Endometrial microvascular endothelial cells (primary cell): ENCODE results near the gene SLC38A5. TPM values are rescaled to one million over a fixed set of nuclear protein-coding genes. Genes with fewer than 3 reads are reported as not detected.
"Not testable (repeated sequence)": the region's sequence is repeated elsewhere in the genome, so short reads cannot be mapped to it uniquely, and the experiment has no call there.

Experiments used
- in situ Hi-C: cut with HindIII; loops from 2 replicates; pipeline ENCODE4 v1.10.0; 2017; ENCODE audit warnings: low sequenced_read_pairs, low pct_unique_long_range_greater_than_20kb; ENCODE audit errors: inconsistent ontology term
- total RNA-seq: library from RNA; depleted of rRNA; stranded (reverse); fragments of >200 nt; gene quantifications from one replicate; pipeline ENCODE4 v1.2.3, GENCODE V29; 2015; ENCODE audit errors: inconsistent ontology term

Gene SLC38A5
- total RNA-seq, result 39.5 TPM

DNA sequence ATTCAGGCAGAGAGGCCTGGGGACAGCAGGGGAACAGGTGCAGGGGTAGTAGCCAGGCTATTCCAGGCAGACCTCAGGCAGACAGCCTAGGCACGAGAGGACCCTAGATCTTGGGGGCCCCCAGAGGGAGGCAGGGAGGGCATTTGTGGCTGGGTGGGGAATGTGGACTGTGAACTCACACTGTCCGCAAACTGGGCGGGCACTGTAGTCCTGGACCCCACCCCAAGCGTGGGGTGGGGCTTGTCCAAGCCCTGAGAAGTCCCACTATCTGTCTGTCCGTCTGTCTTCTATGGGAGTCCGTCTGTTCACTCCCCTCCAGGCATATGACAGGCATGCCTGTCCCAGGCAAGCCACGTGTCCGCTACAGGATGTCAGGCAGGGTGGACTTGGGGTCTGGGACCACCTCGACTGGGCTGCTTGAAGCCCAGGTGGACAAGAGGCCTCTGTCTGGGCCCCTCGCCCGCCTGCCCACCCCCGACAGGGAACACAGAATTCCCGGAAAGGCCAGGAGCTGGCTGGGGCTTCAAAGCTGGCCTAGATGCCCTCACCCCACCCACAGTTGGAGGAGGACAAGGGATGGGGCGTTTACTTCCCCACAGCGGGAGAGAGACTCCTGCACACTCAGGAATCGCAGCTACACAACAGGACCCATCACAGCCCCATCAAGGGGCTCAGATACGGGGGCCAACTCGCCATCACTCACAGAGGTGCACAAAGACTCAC lies at the start of gene SLC38A5:
TSS of gene SLC38A5 (minus strand) at position 151 of the 723 bp plus-strand sequence. CDS start 2,336 bp downstream, outside the sequence.
- in situ Hi-C loops, result no loop called here

GRCh38 chrX:48519481-48519880 lies 49.4 kb upstream of the SLC38A5 start:
- in situ Hi-C loops, result not testable (repeated sequence)

GRCh38 chrX:48516987-48517386 lies 46.9 kb upstream of the SLC38A5 start:
- in situ Hi-C loops, result no loop called here

GRCh38 chrX:48516285-48516684 lies 46.2 kb upstream of the SLC38A5 start:
- in situ Hi-C loops, result no loop called here

GRCh38 chrX:48515842-48516241 lies 45.8 kb upstream of the SLC38A5 start:
- in situ Hi-C loops, result no loop called here

DNA sequence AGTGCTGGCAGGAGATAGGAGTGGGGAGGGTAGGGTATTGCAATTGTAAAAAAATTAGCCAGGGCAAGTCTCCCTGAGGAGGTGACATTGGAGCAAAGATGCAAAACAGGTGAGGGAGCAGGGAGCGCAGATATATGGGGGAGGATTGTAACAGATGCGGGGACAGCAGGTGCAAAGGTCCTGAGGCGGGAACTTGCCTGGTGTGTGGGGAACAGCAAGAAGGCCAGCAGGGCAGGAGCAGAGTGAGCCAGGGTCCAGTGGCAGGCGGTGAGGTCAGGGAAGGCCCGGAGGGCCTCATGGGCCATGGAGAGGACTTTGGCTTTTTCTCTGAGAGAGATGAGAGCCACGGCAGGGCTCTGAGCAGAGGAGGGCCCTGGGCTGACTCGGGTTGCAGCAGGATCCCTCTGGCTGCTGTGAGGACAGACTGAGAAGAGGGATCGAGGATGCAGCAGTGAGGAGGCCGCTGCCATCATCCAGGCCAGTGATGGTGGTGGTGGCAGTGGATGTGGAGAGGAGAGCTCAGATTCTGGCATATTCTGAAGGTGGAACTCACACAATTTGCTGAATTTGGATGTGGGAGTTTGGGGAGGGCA lies 44.9 kb upstream of the SLC38A5 start:
- in situ Hi-C loops, result no loop called here

DNA sequence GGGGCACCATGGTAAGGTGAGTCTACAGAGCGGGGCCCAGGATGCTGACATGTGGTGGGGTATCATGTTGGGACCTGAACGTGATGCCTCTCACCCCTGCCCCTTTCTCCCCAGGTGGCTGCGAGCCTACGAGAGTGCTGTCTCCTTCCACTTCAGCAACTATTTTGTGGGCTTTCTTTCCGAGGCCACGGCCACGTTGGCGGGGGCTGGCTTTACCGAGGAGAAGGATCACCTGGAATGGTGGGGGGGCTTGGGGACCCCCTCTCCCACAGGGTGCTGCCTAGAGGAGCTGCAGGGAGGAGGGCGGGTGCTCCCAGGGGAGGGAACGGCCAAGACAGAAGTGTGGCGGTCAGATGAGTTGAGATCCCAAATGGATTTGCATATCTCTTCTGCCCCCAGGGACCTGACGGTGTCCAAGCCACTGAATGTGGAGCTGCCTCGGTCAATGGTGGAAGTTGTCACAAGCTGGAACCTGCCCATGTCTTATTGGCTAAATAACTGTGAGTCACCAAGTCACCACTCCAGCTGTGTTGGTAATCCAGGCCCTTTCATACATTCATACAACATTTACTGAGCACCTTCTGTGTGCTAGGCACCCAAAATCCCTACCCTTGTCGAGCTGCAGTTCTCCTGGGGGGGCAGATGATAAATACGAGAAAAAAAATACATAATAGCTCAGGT lies 44.2 kb upstream of the SLC38A5 start:
- in situ Hi-C loops, result no loop called here

DNA sequence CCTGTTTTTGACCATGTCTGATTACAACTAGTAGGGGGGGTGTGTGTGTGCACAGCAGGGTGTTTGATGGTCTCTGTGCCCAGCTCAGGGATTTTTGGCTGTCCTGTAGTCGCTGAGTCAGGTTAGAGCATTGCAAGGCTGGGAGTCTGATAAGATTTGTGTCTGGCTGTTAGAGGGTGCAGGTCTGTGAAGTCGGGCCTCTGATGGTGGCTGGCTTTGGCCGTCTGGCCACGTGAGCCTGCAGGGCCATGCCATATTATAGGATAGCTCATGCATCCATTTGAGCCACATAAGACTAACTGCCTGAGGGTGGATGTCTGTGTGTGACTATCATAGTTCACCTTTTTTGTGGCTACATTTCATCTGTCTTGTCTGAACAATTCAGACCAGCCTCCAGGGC lies 43.6 kb upstream of the SLC38A5 start:
- in situ Hi-C loops, result no loop called here

- in situ Hi-C loops, result no loop called here
Measured at GRCh38 chrX:48512371-48512935, 42.4 kb upstream of the SLC38A5 start.

DNA sequence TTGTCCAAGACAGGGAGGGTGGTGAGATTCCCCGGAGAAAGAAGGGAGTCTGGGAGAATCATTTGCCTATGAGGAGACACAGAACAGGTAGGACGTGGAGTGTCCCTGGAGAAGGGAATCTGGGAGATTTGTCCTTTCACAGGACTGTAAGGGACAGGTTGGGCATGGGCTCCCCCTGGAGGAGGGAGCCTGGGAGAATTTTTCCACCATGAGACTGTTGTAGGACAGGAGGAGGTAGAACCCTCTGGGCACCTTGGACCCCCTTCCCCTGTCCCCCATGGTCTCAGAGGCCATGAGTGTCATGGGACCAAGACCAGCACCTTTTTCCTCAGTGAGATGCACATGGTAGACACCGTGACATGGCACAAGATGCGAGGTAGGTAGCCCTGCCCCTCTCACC lies 41.5 kb upstream of the SLC38A5 start:
- in situ Hi-C loops, result no loop called here

DNA sequence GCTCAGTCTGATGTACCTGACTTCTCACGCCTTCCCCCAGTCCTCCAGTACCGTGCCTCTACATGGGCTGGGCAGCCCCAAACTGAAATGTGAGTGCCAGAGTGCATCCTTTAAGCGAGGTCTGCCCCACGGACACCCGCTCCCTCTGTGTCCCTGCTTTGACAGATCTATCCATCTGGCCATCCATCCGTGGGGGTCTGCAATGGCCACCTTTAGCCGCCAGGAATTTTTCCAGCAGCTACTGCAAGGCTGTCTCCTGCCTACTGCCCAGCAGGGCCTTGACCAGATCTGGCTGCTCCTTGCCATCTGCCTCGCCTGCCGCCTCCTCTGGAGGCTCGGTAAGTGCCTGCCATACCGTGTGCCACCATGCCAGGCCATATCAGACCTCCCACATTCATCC lies 39.6 kb upstream of the SLC38A5 start:
- in situ Hi-C loops, result no loop called here

- in situ Hi-C loops, result no loop called here
Measured at GRCh38 chrX:48509245-48509590, 39.2 kb upstream of the SLC38A5 start.

GRCh38 chrX:48508400-48509244 lies 38.6 kb upstream of the SLC38A5 start, which contains the start of gene PORCN:
TSS of gene PORCN (plus strand) at chrX:48508992. CDS start at chrX:48509821, 829 bp downstream.
- in situ Hi-C loops, result no loop called here

DNA sequence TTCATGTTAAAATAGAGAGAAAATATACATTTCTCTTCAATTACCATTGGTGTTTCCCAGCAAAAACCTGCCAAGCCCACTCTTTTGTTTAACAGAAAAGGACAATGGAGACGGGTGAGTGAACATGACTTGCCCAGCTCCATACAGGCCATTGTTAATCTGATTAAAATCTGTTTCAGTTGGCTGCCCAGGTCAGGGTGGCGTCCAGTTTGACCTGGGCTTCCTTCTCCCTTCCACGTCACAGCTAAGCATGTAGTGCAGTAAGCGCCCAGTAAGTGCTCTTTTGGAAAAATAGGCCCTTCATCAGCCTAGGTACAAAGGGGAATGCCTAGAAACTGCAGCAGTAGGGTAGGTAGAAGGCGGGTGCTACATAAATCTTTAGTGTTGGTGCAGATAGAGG lies 37.2 kb upstream of the SLC38A5 start:
- in situ Hi-C loops, result no loop called here

- in situ Hi-C loops, result no loop called here
Measured at GRCh38 chrX:48505481-48505880, 35.4 kb upstream of the SLC38A5 start.

GRCh38 chrX:48504261-48504660 lies 34.2 kb upstream of the SLC38A5 start:
- in situ Hi-C loops, result no loop called here

DNA sequence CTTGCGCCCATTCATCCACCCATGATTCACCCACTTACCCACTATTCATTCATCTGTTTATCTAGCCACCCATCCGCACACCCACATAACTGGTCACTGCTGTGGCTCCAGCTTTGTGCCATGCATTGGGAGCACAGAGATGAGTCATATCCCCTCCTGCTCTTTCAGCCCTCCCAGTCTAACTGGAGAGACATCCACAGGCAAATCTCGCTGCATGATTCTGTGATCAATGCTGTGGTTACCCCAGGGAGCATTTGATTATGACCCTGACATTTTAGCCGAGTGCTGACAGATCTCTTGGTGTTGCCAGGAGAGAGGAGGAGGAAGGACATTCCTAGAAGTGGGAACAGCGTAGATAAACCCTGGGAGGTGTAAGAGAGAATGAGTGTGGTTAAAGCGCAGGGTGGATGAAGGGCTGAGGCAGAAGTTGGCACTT lies 28.3 kb upstream of the SLC38A5 start:
- in situ Hi-C loops, result no loop called here

DNA sequence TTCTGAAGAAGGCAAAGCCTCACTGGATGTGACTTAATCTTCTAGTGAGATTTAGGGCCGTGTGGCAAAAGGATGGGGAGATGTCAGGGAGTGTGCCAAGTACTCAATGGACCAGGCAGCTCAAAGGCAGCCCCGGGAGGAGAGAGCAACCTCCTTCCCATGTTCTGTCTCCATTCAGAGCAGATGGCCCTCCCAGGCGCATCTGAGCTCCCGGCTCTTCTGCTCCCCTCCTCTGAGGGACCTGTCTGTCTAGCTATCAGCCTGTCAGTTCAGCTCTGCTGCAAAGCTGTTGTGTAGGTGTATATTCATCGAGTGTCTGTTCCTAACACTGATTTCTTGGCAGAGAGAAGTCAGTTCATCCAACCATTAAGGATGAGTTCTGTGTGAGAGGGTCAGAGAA lies 27.8 kb upstream of the SLC38A5 start:
- in situ Hi-C loops, result no loop called here

GRCh38 chrX:48496660-48497059 lies 26.6 kb upstream of the SLC38A5 start:
- in situ Hi-C loops, result no loop called here
